KOPT-K1 (cell line): ENCODE measurements around the gene POLRMT.
A peak's percentile ranks its signal among the peaks of the same experiment; 100 is the strongest.

Experiments used
- H3K27ac ChIP-seq: fragments of 200-600 bp; sonication (generic); 2 replicates; pipeline ENCODE4 v1.5.1; 2016; ENCODE audit warnings: antibody characterized with exemption, mild to moderate bottlenecking, low read depth, low read length; ENCODE audit not compliant: poor library complexity, severe bottlenecking
- H3K36me3 ChIP-seq: fragments of 200-600 bp; sonication (generic); 2 replicates; pipeline ENCODE4 v1.5.1; 2017; ENCODE audit warnings: antibody characterized with exemption, mild to moderate bottlenecking, low read length, moderate library complexity; ENCODE audit not compliant: insufficient read depth
- H3K9me3 ChIP-seq: fragments of 200-600 bp; sonication (generic); 2 replicates; pipeline ENCODE4 v1.5.1; 2017; ENCODE audit warnings: antibody characterized with exemption, low read length, mild to moderate bottlenecking; ENCODE audit not compliant: insufficient read depth, poor library complexity, severe bottlenecking

Gene POLRMT

GRCh38 chr19:581399-582111 is 51.8 kb downstream of the POLRMT start:
- Histone ChIP-seq H3K36me3 (peaks cover 63% of the 10 kb centered on the region), H3K27ac (no peak overlapping the region), H3K9me3 (no peaks in the 10 kb centered on the region)

GRCh38 chr19:580274-580835 is 53.0 kb downstream of the POLRMT start:
- no peaks in the 10 kb centered on the region for H3K9me3 ChIP-seq
- H3K36me3 ChIP-seq, result peaks cover 63% of the 10 kb centered on the region
- no peak overlapping the region for H3K27ac ChIP-seq

DNA sequence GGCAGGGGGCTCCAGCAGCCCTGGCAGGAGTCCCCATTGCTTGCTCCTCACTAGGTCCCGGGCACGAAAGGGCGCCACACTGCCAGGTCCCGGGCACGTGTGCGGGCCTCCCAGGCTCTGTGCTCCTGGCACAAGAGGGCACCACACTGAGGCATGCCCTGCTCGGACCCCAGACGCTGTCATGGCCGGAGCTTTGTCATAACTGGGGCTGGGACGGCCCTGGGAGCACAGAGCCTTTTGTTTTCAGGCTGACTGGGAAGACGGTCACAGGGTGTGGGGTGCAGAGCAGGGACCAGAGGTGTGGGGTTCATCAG is 53.5 kb downstream of the POLRMT start:
- Histone ChIP-seq H3K27ac (no peak overlapping the region), H3K36me3 (peaks cover 63% of the 10 kb centered on the region), H3K9me3 (no peaks in the 10 kb centered on the region)

DNA sequence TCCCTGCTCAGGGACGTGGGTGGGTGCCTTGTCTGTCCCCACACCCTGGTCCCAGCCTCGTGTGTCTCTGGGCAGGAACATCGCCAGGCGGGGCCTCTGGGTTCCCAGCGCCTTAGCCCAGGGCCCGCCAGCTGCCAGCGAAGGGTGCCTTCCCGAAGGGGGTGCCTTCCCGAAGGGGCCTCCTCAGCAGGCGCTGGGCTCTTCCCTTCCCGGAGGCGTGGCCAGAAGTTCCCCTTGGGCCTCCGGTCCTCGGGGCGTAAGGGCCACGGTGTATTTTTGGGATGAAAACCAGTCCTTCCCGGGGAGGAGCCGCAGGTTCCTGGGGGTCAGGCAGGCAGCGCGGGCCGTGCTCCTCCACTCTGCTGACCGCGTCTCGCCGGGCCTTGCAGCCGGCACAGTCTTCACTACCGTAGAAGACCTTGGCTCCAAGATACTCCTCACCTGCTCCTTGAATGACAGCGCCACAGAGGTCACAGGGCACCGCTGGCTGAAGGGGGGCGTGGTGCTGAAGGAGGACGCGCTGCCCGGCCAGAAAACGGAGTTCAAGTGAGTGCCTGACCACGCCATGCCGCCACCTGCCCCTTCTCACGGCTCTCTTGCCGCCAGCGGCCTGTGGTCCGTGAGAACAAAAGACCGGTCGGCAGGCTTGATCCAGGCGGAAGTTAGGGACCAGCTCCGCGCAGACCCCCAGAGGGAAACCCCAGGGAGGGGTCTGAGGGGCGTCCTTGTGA is 54.1 kb downstream of the POLRMT start:
- H3K27ac ChIP-seq, result no peak overlapping the region
- H3K9me3 ChIP-seq, result no peaks in the 10 kb centered on the region
- H3K36me3 ChIP-seq, result peaks cover 63% of the 10 kb centered on the region

DNA sequence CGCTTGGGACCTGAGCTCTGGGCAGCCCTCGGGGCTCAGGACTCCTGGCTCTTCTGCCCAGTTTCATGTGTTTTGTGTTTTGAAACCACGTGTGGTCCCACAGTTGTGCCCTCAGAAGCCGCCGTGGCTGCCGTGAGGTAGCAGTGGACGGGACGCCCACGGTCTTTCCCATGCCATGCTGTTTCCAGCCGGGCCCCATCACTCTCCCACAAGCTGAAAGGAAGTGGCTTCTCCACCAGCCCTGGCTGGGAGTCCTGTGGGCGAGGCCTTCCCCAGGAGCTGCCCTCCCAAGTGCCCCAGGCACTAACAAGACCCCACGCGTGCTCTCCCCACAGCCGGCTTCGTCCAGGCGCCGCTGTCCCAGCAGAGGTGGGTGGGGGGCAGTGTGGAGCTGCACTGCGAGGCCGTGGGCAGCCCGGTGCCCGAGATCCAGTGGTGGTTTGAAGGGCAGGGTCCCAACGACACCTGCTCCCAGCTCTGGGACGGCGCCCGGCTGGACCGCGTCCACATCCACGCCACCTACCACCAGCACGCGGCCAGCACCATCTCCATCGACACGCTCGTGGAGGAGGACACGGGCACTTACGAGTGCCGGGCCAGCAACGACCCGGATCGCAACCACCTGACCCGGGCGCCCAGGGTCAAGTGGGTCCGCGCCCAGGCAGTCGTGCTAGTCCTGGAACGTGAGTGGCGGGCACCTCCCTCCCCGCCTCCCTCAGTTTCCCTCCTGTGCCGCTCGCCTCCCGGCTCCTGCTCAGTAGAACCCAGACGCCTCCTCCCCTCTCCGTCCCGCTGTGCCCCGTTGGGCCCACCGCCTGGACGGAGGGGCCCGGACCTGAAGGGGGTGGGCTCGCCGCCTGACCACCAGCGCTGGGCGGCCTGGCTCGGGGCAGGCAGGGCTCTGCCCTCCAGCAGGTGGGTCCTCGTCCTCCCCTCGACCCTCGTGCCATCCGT is 55.6 kb downstream of the POLRMT start:
- Histone ChIP-seq H3K36me3 (peaks cover 53% of the 10 kb centered on the region), H3K9me3 (no peaks in the 10 kb centered on the region), H3K27ac (no peak overlapping the region)

GRCh38 chr19:576768-577438 is 56.4 kb downstream of the POLRMT start:
- no peak overlapping the region for H3K27ac ChIP-seq

GRCh38 chr19:575527-576506 is 57.5 kb downstream of the POLRMT start:
- Histone ChIP-seq H3K27ac (no peak overlapping the region), H3K9me3 (no peaks in the 10 kb centered on the region), H3K36me3 (peaks cover 38% of the 10 kb centered on the region)

More at GRCh38 chr19:576768-577438, 56.4 kb downstream of the POLRMT start:
- Histone ChIP-seq H3K36me3 (peaks cover 47% of the 10 kb centered on the region), H3K9me3 (no peaks in the 10 kb centered on the region)

DNA sequence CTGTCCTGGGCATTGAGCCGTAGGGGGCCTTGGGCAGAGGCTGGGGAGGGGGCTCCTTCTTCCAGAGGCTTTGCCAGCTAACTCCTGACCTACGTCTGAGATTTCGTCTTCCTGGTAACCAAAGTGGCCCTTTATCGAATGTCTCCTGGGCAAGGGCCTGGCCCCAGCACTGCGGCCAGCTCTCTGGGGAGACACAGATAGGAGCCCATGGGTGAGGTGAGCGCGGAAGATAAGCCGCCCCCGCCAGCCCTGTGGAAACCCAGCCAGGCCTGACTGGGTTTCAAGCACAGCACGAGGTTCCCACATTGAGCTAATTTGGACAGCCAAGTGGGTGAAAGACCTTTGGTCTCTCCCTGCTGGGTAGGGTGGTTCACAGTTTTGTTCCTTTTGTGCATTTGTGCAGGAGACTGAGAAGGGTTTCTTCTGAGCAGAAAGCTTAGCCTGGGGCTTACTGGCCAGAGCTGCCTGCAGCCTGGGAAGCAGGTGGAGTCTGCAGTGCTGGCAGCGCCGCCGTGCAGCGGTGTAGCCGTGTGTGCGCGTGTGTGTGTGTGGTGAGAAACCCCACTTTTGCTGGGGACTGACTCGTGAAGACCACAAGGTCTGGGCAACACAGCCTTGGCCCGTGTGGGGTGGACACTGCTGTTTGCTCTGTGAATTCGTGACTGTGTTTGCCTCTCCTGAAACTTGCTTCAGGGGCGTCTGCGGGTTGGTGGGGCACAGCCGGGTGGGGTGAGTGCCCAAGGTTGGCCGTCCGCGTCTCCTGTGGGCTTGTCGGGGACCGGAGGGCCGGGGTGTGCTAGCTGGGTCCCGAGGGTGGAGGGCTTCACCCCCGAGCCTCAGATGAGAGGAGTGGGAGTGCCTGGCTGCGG is 58.4 kb downstream of the POLRMT start:
- H3K27ac ChIP-seq, result peak overlapping the region; percentile 22

GRCh38 chr19:573519-573825 is 59.9 kb downstream of the POLRMT start:
- H3K36me3 ChIP-seq, result peaks cover 17% of the 10 kb centered on the region; the same call in 1 of the 2 replicates
- no peaks in the 10 kb centered on the region for H3K9me3 ChIP-seq
- peak overlapping the region; percentile 82 for H3K27ac ChIP-seq

More for the DNA sequence above, 58.4 kb downstream of the POLRMT start:
- Histone ChIP-seq H3K9me3 (no peaks in the 10 kb centered on the region), H3K36me3 (peaks cover 29% of the 10 kb centered on the region; the same call in 1 of the 2 replicates)

- Histone ChIP-seq H3K9me3 (no peaks in the 10 kb centered on the region), H3K36me3 (peaks cover 12% of the 10 kb centered on the region; the same call in 1 of the 2 replicates), H3K27ac (peak overlapping the region; percentile 82)
Observed at GRCh38 chr19:572743-573518, 60.4 kb downstream of the POLRMT start.

GRCh38 chr19:572140-572742 is 61.1 kb downstream of the POLRMT start, which contains the start of gene BSG:
Gene BSG, plus strand, starts transcription at chr19:572596. Its CDS starts 39 bp downstream, at chr19:572635.
- Histone ChIP-seq H3K9me3 (no peaks in the 10 kb centered on the region), H3K27ac (peak within 1 kb of the TSS; percentile 89), H3K36me3 (peaks cover 8% of the 10 kb centered on the region; the same call in 1 of the 2 replicates)

DNA sequence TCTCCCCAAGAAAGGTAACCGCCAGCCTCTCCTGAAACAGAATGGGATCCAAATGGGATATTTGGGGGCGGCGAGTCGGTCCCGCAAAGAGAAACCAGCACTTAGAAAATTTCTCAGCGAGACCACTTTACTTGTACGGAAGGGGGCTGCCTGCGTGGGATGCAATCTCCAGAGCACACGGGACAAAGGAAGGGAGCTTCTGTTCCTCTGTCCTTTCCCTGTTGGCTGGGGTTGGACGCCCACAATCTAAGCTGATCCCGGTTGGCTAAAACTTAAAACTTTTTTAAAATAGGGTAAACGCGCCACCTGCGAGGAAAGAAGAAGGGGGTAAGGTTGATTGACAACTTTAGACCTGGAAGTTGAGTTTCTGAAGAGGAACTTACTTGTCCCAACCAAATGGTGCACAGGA is 61.8 kb downstream of the POLRMT start:
- Histone ChIP-seq H3K9me3 (no peaks in the 10 kb centered on the region), H3K27ac (peak overlapping the region; percentile 89), H3K36me3 (peaks cover 4% of the 10 kb centered on the region; the same call in 1 of the 2 replicates)
